ENCODE data around the gene RGS6.

GRCh38 chr14:72574715-72575114 lies 642.5 kb downstream of the RGS6 start:
- TF ChIP-seq CTCF (conservative IDR thresholded peaks at IDR 0.05; ENCODE audit: low read length) (no peak), EZH2phosphoT487 (IDR thresholded peaks at IDR 0.05; ENCODE audit: borderline replicate concordance, low read depth, low read length) (no peak)

Measured in OCI-LY7 (cell line).